ENCODE results near the gene AXL.
"Not testable (repeated sequence)": the region's sequence is repeated elsewhere in the genome, so short reads cannot be mapped to it uniquely, and the experiment has no call there.

Gene AXL

GRCh38 chr19:41206926-41207750, 11.9 kb upstream of the AXL start:
- peak; percentile 51 for DNase-seq

GRCh38 chr19:41214161-41214560, 4.9 kb upstream of the AXL start:
- DNase-seq: no peak

GRCh38 chr19:41217741-41218140, 1.3 kb upstream of the AXL start:
- DNase-seq: peak; percentile 61

GRCh38 chr19:41218249-41218614, 791 bp upstream of the AXL start:
- peak; percentile 30 for DNase-seq

GRCh38 chr19:41219924-41220567, 1.0 kb downstream of the AXL start:
- peak; percentile 89 for DNase-seq

- peak; percentile 45 for DNase-seq
These were observed 1.8 kb downstream of the AXL start for GRCh38 chr19:41220811-41221210.

- peak; percentile 46 for DNase-seq
These were observed 2.6 kb downstream of the AXL start for GRCh38 chr19:41221514-41222205.

GRCh38 chr19:41222240-41222639, 3.2 kb downstream of the AXL start:
- no peak for DNase-seq

- DNase-seq: peak; percentile 99
These were observed 4.6 kb downstream of the AXL start for GRCh38 chr19:41223431-41224234.

GRCh38 chr19:41224632-41225031, 5.6 kb downstream of the AXL start:
- peak; percentile 55 for DNase-seq

- DNase-seq: no peak
These were observed 6.4 kb downstream of the AXL start for GRCh38 chr19:41225238-41226052.

GRCh38 chr19:41226053-41226873, 7.2 kb downstream of the AXL start:
- peak; percentile 97 for DNase-seq

GRCh38 chr19:41226874-41227390, 7.9 kb downstream of the AXL start:
- DNase-seq: no peak

- DNase-seq: no peak
These were observed 9.5 kb downstream of the AXL start for GRCh38 chr19:41228486-41228885.

- not testable (repeated sequence) for DNase-seq
These were observed 10.3 kb downstream of the AXL start for GRCh38 chr19:41229338-41229737.

- peak; percentile 41 for DNase-seq
These were observed 11.2 kb downstream of the AXL start for GRCh38 chr19:41230067-41230857.

GRCh38 chr19:41232686-41233085, 13.7 kb downstream of the AXL start:
- DNase-seq: no peak

- no peak for DNase-seq
These were observed 14.8 kb downstream of the AXL start for GRCh38 chr19:41233748-41234240.

- no peak for DNase-seq
These were observed 15.6 kb downstream of the AXL start for GRCh38 chr19:41234512-41235168.
